Right ventricle myocardium inferior (tissue), 1 donor: ENCODE results near the gene TECTA. TPM values are rescaled to one million over a fixed set of nuclear protein-coding genes. Genes with fewer than 3 reads are reported as not detected.

Experiments used
- ATAC-seq: fragments of 200-7000 bp; cut with Tn5 transposase; one replicate; pipeline ENCODE4 v1.9.1; 2020; ENCODE audit warnings: mild to moderate bottlenecking, moderate library complexity
- DNase-seq: peaks from one replicate; pipeline ENCODE4 v3.0.0; 2021; ENCODE audit errors: missing footprints
- intact Hi-C: fragments of 100-400 bp; cut with DNase I; formaldehyde crosslinking; loops from one replicate; pipeline ENCODE4 v1.11.0; 2022
- total RNA-seq: library from RNA; stranded (reverse); fragmentation: NEBNext Ultra II Directional; extraction: Animal tissue kit (Norgen Biotek cat#: 25700); gene quantifications from one replicate; pipeline ENCODE4 v1.2.1, GENCODE V29; 2021
- donor health status: DM: no; HTN: yes; CAD: no; lungs with severe emphysema.

Gene TECTA
- total RNA-seq, 1 donor from 2014 or later: 0.78 TPM

GRCh38 chr11:121240650-121241303, 139.7 kb downstream of the TECTA start:
- intact Hi-C loops: no loop called here
- ATAC-seq: no peak

More at GRCh38 chr11:121240650-121241303, 139.7 kb downstream of the TECTA start:
- no peak for DNase-seq

Other genes with a start within 250 kb of the TECTA start
- 25.2 TPM for gene TBCEL, start 77.1 kb upstream of the TECTA start, total RNA-seq
- gene SC5D, start 191.5 kb downstream of the TECTA start, total RNA-seq: 24.4 TPM